GM12801 (cell line): ENCODE measurements around the gene OR52B2.

Experiments
- CTCF ChIP-seq: IDR thresholded peaks from one replicate; pipeline ENCODE4 v1.5.1; 2011; ENCODE audit warnings: control low read depth; ENCODE audit not compliant: insufficient read length; ENCODE audit errors: extremely low read depth

Gene OR52B2

GRCh38 chr11:6170226-6170625 lies at the start of gene OR52B2:
OR52B2 (minus strand) TSS chr11:6170326; CDS start chr11:6170326, 0 bp downstream.
- TF ChIP-seq CTCF: no peak

GRCh38 chr11:6219359-6219758 lies 49.2 kb upstream of the OR52B2 start:
- TF ChIP-seq CTCF: no peak

GRCh38 chr11:6217722-6218121 lies 47.6 kb upstream of the OR52B2 start:
- TF ChIP-seq CTCF: no peak

- no peak for TF ChIP-seq CTCF
These were observed 46.4 kb upstream of the OR52B2 start for GRCh38 chr11:6216501-6216900.

- TF ChIP-seq CTCF: no peak
These were observed 44.4 kb upstream of the OR52B2 start for GRCh38 chr11:6214530-6214929.

GRCh38 chr11:6210274-6210955 lies 40.3 kb upstream of the OR52B2 start:
- TF ChIP-seq CTCF: no peak

GRCh38 chr11:6209801-6210200 lies 39.7 kb upstream of the OR52B2 start:
- TF ChIP-seq CTCF: no peak
